ENCODE measurements around the gene PITX1.

The PITX1 gene

GRCh38 chr5:135037519-135038204 lies 3.6 kb upstream of the PITX1 start:
- no peak overlapping the region for H3K27ac ChIP-seq
- TF ChIP-seq CTCF (IDR thresholded peaks at IDR 0.05) (no peak), ZFX (IDR thresholded peaks at IDR 0.05; ENCODE audit: borderline replicate concordance) (no peak)

DNA sequence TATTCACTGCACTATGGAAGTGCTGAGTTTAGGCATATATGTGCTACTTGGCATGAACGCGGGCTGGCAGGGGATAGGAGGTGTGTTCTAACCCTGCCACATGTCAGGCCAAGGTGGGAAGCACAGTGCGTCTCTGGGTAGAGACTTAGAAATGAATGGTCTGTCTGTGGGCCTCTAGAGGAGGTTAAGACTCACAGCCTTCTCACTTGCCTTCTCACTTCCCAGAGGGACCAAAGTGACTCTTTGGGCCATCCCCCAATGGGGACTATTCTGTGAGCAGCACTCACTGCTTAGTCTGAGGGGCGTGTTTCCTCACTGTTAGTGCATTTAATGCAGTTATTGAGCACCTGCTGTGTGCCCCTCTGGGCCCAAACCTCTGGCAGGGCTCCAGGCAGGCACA lies 2.4 kb upstream of the PITX1 start:
- TF ChIP-seq CTCF (IDR thresholded peaks at IDR 0.05) (no peak), ZFX (IDR thresholded peaks at IDR 0.05; ENCODE audit: borderline replicate concordance) (no peak)
- no peak overlapping the region for H3K27ac ChIP-seq

DNA sequence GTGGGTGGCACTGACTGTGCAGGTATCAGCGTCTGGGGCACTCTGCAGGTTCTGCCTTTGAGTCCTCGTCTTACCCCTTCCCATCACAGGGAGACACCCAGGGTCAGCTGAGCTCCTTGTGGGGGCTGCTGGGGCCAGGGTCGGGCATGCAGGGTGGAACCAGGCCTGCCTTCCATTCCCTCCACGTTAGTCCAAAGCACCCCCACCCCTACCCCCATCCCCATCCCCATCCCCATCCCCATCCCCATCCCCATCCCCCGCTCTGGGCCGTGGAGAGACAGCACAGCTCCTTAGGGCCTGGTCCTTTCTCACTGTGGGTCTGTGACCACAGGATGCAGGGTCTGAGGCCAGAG lies 1.6 kb upstream of the PITX1 start:
- no peak overlapping the region for H3K27ac ChIP-seq
- no peak for TF ChIP-seq ZFX (IDR thresholded peaks at IDR 0.05; ENCODE audit: borderline replicate concordance)
- no peak for TF ChIP-seq CTCF (IDR thresholded peaks at IDR 0.05)

GRCh38 chr5:135034963-135035677 lies 1.1 kb upstream of the PITX1 start:
- H3K27ac ChIP-seq: peak overlapping the region; percentile 80

GRCh38 chr5:135034236-135034962 lies 371 bp upstream of the PITX1 start:
- no peak for TF ChIP-seq ZFX (IDR thresholded peaks at IDR 0.05; ENCODE audit: borderline replicate concordance)
- no peak for TF ChIP-seq CTCF (IDR thresholded peaks at IDR 0.05)
- peak overlapping the region; percentile 80 for H3K27ac ChIP-seq

More at GRCh38 chr5:135034963-135035677, 1.1 kb upstream of the PITX1 start:
- no peak for TF ChIP-seq ZFX (IDR thresholded peaks at IDR 0.05; ENCODE audit: borderline replicate concordance)

DNA sequence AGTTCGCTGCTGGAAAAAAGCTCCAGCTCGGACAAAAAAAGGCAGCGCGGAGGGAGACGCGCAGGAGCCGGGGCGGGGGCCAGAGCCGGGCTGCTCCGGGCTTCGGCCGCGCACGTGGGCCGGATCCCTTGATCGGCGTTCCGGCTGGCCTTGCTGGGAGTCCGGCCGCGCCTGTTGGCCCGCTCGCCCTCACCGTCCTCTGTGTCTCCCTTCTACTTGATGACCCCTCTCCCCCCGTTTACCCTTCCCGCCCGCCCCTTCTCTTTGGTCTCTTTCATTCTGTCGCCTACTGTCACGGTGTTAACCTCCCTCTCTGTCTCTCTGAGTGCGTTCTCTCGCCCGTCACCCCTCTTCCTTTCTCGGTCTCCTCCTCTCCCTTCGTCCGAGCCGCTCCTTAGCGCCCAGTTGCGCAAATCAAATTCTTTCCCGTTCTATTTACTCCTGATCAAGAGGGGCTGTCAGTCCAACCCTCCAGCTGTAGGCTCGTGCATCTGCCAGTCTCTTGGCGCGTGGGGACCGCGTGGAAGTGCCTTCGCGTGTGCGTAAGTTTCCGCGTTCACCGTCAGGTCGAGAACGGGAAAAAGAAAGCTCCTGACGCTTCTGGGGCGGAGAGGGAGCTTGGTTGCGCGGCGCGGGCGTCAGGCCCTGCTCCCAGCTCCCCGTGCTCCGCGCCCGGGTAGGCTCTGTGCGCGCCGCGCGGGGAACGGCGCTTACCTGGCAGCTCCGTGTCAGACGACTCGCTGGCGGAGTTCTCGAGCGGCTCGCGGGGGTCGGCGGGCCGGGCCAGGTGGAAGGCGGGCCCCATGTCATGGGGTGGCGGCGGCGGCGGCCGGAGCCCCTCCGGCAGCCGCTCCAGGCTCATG lies 798 bp downstream of the PITX1 start:
- TF ChIP-seq ZFX (IDR thresholded peaks at IDR 0.05; ENCODE audit: borderline replicate concordance): no peak
- TF ChIP-seq CTCF (IDR thresholded peaks at IDR 0.05): no peak
- H3K27ac ChIP-seq: peak overlapping the region; percentile 80

GRCh38 chr5:135032695-135032998 lies 1.4 kb downstream of the PITX1 start:
- TF ChIP-seq CTCF (IDR thresholded peaks at IDR 0.05): no peak
- no peak for TF ChIP-seq ZFX (IDR thresholded peaks at IDR 0.05; ENCODE audit: borderline replicate concordance)
- H3K27ac ChIP-seq: peak overlapping the region; percentile 80
